GM23338 (cell line): ENCODE results near the gene EGF.

ENCODE experiments used
- CREB1 ChIP-seq: fragments of 250-450 bp; sonication (Bioruptor Pico); IDR thresholded peaks from 2 replicates; pipeline ENCODE4 v1.5.0; 2020; ENCODE audit warnings: low read depth, mild to moderate bottlenecking, moderate library complexity
- EZH2 ChIP-seq: fragments of 200-600 bp; sonication (generic); IDR thresholded peaks from one replicate; pipeline ENCODE4 v1.8.0; 2017; ENCODE audit warnings: antibody characterized with exemption, mild to moderate bottlenecking, low read depth; ENCODE audit not compliant: unreplicated experiment
- EZH2phosphoT487 ChIP-seq: fragments of 200-600 bp; sonication (generic); IDR thresholded peaks from one replicate; pipeline ENCODE4 v1.8.1; 2018; ENCODE audit warnings: antibody characterized with exemption; ENCODE audit not compliant: unreplicated experiment
- JUNB ChIP-seq: IDR thresholded peaks from one replicate; pipeline ENCODE4 v1.6.1; 2016; ENCODE audit warnings: antibody characterized with exemption; ENCODE audit not compliant: unreplicated experiment
- POLR2AphosphoS5 ChIP-seq: IDR thresholded peaks from 2 replicates; pipeline ENCODE4 v1.6.1; 2016; ENCODE audit warnings: antibody characterized with exemption, low read depth
- STAT1 ChIP-seq: IDR thresholded peaks from one replicate; pipeline ENCODE4 v1.6.1; 2016; ENCODE audit warnings: antibody characterized with exemption; ENCODE audit not compliant: unreplicated experiment
- ZNF114 ChIP-seq: fragments of 250-450 bp; sonication (Bioruptor Pico); IDR thresholded peaks from 2 replicates; pipeline ENCODE4 v1.5.0; 2020; ENCODE audit warnings: mild to moderate bottlenecking, moderate library complexity
- ZNF331 ChIP-seq: fragments of 250-450 bp; sonication (Bioruptor Pico); IDR thresholded peaks from 2 replicates; pipeline ENCODE4 v1.5.0; 2020; ENCODE audit warnings: low read depth, mild to moderate bottlenecking, moderate library complexity
- TF ChIP-seq, protein P1 (sequence below), 2 experiments: fragments of 200-600 bp in 1 of 2; sonication (generic) in 1 of 2; conservative IDR thresholded peaks; 2 replicates each; pipeline versions ENCODE4 v1.5.1 to v1.6.1; 2016 to 2017; ENCODE audit warnings: antibody characterized with exemption in 2 of 2, low read depth in 2 of 2, mild to moderate bottlenecking in 2 of 2, moderate library complexity in 1 of 2
- TF ChIP-seq, protein P2 (sequence below): IDR thresholded peaks from one replicate; pipeline ENCODE4 v1.6.1; 2018; ENCODE audit warnings: antibody characterized with exemption; ENCODE audit not compliant: unreplicated experiment
- TF ChIP-seq, protein P3 (sequence below): IDR thresholded peaks from 2 replicates; pipeline ENCODE4 v1.6.1; 2016; ENCODE audit warnings: antibody characterized with exemption
- TF ChIP-seq, protein P4 (sequence below): fragments of 250-450 bp; sonication (Bioruptor Pico); IDR thresholded peaks from 2 replicates; pipeline ENCODE4 v1.5.0; 2020; ENCODE audit warnings: mild to moderate bottlenecking, moderate library complexity

GRCh38 chr4:109908731-109909130, 4.0 kb upstream of the EGF start:
- TF ChIP-seq, protein P1, sequence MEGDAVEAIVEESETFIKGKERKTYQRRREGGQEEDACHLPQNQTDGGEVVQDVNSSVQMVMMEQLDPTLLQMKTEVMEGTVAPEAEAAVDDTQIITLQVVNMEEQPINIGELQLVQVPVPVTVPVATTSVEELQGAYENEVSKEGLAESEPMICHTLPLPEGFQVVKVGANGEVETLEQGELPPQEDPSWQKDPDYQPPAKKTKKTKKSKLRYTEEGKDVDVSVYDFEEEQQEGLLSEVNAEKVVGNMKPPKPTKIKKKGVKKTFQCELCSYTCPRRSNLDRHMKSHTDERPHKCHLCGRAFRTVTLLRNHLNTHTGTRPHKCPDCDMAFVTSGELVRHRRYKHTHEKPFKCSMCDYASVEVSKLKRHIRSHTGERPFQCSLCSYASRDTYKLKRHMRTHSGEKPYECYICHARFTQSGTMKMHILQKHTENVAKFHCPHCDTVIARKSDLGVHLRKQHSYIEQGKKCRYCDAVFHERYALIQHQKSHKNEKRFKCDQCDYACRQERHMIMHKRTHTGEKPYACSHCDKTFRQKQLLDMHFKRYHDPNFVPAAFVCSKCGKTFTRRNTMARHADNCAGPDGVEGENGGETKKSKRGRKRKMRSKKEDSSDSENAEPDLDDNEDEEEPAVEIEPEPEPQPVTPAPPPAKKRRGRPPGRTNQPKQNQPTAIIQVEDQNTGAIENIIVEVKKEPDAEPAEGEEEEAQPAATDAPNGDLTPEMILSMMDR (conservative IDR thresholded peaks at IDR 0.05; ENCODE audit: low read depth in 2 of 2): no peak
- no peak for TF ChIP-seq POLR2AphosphoS5
- no peak for TF ChIP-seq EZH2
- TF ChIP-seq, protein P2, sequence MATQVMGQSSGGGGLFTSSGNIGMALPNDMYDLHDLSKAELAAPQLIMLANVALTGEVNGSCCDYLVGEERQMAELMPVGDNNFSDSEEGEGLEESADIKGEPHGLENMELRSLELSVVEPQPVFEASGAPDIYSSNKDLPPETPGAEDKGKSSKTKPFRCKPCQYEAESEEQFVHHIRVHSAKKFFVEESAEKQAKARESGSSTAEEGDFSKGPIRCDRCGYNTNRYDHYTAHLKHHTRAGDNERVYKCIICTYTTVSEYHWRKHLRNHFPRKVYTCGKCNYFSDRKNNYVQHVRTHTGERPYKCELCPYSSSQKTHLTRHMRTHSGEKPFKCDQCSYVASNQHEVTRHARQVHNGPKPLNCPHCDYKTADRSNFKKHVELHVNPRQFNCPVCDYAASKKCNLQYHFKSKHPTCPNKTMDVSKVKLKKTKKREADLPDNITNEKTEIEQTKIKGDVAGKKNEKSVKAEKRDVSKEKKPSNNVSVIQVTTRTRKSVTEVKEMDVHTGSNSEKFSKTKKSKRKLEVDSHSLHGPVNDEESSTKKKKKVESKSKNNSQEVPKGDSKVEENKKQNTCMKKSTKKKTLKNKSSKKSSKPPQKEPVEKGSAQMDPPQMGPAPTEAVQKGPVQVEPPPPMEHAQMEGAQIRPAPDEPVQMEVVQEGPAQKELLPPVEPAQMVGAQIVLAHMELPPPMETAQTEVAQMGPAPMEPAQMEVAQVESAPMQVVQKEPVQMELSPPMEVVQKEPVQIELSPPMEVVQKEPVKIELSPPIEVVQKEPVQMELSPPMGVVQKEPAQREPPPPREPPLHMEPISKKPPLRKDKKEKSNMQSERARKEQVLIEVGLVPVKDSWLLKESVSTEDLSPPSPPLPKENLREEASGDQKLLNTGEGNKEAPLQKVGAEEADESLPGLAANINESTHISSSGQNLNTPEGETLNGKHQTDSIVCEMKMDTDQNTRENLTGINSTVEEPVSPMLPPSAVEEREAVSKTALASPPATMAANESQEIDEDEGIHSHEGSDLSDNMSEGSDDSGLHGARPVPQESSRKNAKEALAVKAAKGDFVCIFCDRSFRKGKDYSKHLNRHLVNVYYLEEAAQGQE: no peak
- TF ChIP-seq, protein P3, sequence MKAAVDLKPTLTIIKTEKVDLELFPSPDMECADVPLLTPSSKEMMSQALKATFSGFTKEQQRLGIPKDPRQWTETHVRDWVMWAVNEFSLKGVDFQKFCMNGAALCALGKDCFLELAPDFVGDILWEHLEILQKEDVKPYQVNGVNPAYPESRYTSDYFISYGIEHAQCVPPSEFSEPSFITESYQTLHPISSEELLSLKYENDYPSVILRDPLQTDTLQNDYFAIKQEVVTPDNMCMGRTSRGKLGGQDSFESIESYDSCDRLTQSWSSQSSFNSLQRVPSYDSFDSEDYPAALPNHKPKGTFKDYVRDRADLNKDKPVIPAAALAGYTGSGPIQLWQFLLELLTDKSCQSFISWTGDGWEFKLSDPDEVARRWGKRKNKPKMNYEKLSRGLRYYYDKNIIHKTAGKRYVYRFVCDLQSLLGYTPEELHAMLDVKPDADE: no peak
- TF ChIP-seq CREB1: no peak
- TF ChIP-seq, protein P4, sequence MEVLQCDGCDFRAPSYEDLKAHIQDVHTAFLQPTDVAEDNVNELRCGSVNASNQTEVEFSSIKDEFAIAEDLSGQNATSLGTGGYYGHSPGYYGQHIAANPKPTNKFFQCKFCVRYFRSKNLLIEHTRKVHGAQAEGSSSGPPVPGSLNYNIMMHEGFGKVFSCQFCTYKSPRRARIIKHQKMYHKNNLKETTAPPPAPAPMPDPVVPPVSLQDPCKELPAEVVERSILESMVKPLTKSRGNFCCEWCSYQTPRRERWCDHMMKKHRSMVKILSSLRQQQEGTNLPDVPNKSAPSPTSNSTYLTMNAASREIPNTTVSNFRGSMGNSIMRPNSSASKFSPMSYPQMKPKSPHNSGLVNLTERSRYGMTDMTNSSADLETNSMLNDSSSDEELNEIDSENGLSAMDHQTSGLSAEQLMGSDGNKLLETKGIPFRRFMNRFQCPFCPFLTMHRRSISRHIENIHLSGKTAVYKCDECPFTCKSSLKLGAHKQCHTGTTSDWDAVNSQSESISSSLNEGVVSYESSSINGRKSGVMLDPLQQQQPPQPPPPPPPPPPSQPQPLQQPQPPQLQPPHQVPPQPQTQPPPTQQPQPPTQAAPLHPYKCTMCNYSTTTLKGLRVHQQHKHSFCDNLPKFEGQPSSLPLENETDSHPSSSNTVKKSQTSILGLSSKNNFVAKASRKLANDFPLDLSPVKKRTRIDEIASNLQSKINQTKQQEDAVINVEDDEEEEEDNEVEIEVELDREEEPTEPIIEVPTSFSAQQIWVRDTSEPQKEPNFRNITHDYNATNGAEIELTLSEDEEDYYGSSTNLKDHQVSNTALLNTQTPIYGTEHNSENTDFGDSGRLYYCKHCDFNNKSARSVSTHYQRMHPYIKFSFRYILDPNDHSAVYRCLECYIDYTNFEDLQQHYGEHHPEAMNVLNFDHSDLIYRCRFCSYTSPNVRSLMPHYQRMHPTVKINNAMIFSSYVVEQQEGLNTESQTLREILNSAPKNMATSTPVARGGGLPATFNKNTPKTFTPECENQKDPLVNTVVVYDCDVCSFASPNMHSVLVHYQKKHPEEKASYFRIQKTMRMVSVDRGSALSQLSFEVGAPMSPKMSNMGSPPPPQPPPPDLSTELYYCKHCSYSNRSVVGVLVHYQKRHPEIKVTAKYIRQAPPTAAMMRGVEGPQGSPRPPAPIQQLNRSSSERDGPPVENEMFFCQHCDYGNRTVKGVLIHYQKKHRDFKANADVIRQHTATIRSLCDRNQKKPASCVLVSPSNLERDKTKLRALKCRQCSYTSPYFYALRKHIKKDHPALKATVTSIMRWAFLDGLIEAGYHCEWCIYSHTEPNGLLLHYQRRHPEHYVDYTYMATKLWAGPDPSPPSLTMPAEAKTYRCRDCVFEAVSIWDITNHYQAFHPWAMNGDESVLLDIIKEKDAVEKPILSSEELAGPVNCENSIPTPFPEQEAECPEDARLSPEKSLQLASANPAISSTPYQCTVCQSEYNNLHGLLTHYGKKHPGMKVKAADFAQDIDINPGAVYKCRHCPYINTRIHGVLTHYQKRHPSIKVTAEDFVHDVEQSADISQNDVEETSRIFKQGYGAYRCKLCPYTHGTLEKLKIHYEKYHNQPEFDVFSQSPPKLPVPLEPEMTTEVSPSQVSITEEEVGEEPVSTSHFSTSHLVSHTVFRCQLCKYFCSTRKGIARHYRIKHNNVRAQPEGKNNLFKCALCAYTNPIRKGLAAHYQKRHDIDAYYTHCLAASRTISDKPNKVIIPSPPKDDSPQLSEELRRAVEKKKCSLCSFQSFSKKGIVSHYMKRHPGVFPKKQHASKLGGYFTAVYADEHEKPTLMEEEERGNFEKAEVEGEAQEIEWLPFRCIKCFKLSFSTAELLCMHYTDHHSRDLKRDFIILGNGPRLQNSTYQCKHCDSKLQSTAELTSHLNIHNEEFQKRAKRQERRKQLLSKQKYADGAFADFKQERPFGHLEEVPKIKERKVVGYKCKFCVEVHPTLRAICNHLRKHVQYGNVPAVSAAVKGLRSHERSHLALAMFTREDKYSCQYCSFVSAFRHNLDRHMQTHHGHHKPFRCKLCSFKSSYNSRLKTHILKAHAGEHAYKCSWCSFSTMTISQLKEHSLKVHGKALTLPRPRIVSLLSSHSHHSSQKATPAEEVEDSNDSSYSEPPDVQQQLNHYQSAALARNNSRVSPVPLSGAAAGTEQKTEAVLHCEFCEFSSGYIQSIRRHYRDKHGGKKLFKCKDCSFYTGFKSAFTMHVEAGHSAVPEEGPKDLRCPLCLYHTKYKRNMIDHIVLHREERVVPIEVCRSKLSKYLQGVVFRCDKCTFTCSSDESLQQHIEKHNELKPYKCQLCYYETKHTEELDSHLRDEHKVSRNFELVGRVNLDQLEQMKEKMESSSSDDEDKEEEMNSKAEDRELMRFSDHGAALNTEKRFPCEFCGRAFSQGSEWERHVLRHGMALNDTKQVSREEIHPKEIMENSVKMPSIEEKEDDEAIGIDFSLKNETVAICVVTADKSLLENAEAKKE (CRISPR knock-in tag): no peak
- no peak for TF ChIP-seq JUNB
- TF ChIP-seq EZH2phosphoT487: no peak
- TF ChIP-seq STAT1: no peak
- no peak for TF ChIP-seq ZNF331 (CRISPR knock-in tag)
- no peak for TF ChIP-seq ZNF114 (CRISPR knock-in tag)
